Measurements from ENCODE around the gene SKP1. TPM values are rescaled to one million over a fixed set of nuclear protein-coding genes. Genes with fewer than 3 reads are reported as not detected.

SKP1 gene
- total and polyA plus RNA-seq, 9 of the 15 experiments (the other 6 are each of a cell fraction or from before 2014, with no cell fraction given), result 301 to 2,109 (median 639) TPM

DNA sequence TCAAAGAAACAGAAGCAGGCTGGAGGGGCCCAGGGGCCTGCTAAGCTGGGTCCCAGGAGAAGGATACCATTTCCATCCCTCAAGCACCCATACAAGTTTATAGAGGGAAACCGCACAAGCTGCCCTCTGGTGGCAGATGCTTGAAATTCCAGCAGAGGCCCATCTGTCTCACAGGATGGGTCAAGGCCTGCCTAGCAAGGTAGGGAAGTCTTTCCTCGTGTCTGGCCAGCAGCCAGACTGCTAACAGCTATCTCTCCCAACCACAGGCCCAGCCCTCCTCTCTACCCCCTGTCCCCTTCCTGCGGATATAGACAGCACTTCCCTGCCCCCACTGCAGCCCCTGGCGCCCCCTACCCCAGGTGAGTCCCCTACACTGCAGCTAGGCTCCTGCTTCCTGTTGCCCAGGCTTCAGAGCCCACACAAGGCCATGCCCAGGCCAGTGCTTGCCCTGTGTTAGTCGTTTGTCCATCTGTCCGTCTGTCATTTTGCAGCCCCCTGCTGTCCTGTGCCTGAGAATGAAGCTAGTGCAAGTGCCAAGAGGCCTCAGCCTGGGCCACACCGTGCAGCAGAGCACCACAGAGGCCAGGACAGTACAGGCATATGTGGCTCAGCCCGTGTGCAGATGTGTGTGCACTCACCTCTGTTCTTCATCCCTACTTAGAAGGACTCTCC, 36.1 kb downstream of the SKP1 start (continued):
- TF ChIP-seq CHD2 (IDR thresholded peaks at IDR 0.05; ENCODE audit: low read depth, low read length) (no peak), ZNF280B (CRISPR knock-in tag; IDR thresholded peaks at IDR 0.05) (no peak), SMAD1 (IDR thresholded peaks at IDR 0.05; ENCODE audit: low read depth, low read length, partially characterized antibody) (peak; percentile 36), MYBL2 (IDR thresholded peaks at IDR 0.05; ENCODE audit: low read depth) (no peak), MYBL2 (CRISPR knock-in tag; IDR thresholded peaks at IDR 0.05; ENCODE audit: borderline replicate concordance) (no peak), SUPT5H (IDR thresholded peaks at IDR 0.05) (0 out of 2 replicates have a peak, but pooled peaks have one; percentile 20), SIX5 (IDR thresholded peaks at IDR 0.05; ENCODE audit: borderline replicate concordance in 1 of 2, insufficient read depth in 1 of 2, low read depth in 1 of 2, low read length in 2 of 2) (no peak), CCNT2 (IDR thresholded peaks at IDR 0.05; ENCODE audit: borderline replicate concordance, extremely low read depth, insufficient read length, low read depth, low read length) (no peak), SMARCA5 (IDR thresholded peaks at IDR 0.05) (no peak), MAFG (tag; conservative IDR thresholded peaks at IDR 0.05) (no peak), SNIP1 (IDR thresholded peaks at IDR 0.05; ENCODE audit: low read depth) (no peak), CTCF (IDR thresholded peaks at IDR 0.05 in 2 of 3, conservative IDR thresholded peaks at IDR 0.05 in 1 of 3; ENCODE audit: insufficient read depth in 2 of 3, low read depth in 1 of 3, low read length in 3 of 3) (peak; percentile 88 to 92 (median 88)), ELF4 (CRISPR knock-in tag; IDR thresholded peaks at IDR 0.05) (no peak), RB1 (IDR thresholded peaks at IDR 0.05; ENCODE audit: low read depth) (peak; percentile 67; the same call in 1 of the 2 replicates), CSDE1 (IDR thresholded peaks at IDR 0.05) (no peak), KLF6 (CRISPR knock-in tag; IDR thresholded peaks at IDR 0.05; ENCODE audit: borderline replicate concordance) (no peak), RNF2 (IDR thresholded peaks at IDR 0.05) (0 out of 2 replicates have a peak, but pooled peaks have one; percentile 31), SPI1 (IDR thresholded peaks at IDR 0.05; ENCODE audit: borderline replicate concordance, low read depth, low read length) (peak; percentile 45; the same call in 1 of the 2 replicates), RBM14 (IDR thresholded peaks at IDR 0.05; ENCODE audit: borderline replicate concordance, insufficient read depth, low read depth, low read length) (no peak), ZNF668 (CRISPR knock-in tag; IDR thresholded peaks at IDR 0.05) (no peak), CBX1 (IDR thresholded peaks at IDR 0.05; ENCODE audit: low read depth) (no peak), CHD1 (IDR thresholded peaks at IDR 0.05; ENCODE audit: low read length) (no peak)
- TF ChIP-seq, protein P1, sequence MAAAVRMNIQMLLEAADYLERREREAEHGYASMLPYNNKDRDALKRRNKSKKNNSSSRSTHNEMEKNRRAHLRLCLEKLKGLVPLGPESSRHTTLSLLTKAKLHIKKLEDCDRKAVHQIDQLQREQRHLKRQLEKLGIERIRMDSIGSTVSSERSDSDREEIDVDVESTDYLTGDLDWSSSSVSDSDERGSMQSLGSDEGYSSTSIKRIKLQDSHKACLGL (CRISPR knock-in tag; IDR thresholded peaks at IDR 0.05; ENCODE audit: borderline replicate concordance, poor library complexity, severe bottlenecking), result no peak
- TF ChIP-seq, protein P2, sequence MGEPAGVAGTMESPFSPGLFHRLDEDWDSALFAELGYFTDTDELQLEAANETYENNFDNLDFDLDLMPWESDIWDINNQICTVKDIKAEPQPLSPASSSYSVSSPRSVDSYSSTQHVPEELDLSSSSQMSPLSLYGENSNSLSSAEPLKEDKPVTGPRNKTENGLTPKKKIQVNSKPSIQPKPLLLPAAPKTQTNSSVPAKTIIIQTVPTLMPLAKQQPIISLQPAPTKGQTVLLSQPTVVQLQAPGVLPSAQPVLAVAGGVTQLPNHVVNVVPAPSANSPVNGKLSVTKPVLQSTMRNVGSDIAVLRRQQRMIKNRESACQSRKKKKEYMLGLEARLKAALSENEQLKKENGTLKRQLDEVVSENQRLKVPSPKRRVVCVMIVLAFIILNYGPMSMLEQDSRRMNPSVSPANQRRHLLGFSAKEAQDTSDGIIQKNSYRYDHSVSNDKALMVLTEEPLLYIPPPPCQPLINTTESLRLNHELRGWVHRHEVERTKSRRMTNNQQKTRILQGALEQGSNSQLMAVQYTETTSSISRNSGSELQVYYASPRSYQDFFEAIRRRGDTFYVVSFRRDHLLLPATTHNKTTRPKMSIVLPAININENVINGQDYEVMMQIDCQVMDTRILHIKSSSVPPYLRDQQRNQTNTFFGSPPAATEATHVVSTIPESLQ (CRISPR knock-in tag; IDR thresholded peaks at IDR 0.05), result no peak

All from K562 (cell line).